HG03469 (cell line): ENCODE measurements around the gene IFI16.

ENCODE experiments used
- ATAC-seq: cut with Tn5 transposase; IDR thresholded peaks from one replicate; pipeline ENCODE4 v1.9.1; 2021; ENCODE audit warnings: mild to moderate bottlenecking, moderate library complexity, moderate number of reproducible peaks; ENCODE audit not compliant: unreplicated experiment

IFI16 gene

GRCh38 chr1:159009704-159010361, at the start of gene IFI16:
TSS of gene IFI16 (plus strand) at chr1:159009907. CDS start at chr1:159014681, 4,774 bp downstream.
- ATAC-seq = peak; percentile 41

GRCh38 chr1:158961178-158961577, 48.5 kb upstream of the IFI16 start:
- ATAC-seq = no peak

DNA sequence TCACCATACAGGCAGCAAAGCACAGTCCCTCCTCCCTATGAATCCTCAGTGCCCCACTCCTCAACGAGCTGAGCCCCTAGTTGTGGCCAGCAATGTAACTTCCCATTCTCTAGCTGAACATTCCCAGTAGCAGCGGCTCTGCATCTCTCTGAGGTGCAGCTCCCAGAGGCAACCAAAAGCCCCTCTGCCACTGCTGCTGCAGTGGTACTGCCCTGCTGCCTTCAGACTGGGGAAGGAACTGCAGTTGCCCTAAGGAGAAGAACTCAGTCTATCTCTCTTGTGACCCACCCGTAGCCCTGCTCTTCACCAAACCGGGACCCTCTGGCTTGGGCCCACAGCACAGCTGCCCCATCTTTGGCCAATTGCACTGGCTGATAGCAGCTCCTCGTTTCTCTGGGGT, 46.7 kb upstream of the IFI16 start:
- ATAC-seq = no peak

DNA sequence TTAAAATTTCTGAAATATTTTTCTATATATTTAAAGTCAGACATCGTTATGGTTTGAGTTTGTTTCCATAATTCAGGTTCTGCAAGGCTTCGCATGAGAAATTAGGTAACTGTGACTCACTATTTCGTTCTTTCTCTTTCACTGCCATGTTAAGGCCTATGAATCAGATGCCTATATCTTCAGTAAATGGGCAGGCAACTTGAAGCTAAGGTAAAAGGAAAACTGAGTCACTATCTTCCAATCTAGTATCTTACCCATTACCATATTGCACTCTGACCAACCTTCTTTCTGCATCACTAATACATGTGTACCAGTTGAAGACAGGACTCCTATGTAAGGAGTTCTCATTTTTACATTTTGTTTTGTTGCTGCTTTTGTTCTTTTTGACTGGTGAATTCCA, 40.5 kb upstream of the IFI16 start:
- ATAC-seq = no peak

- ATAC-seq = no peak
Observed at GRCh38 chr1:158969855-158970254, 39.9 kb upstream of the IFI16 start.

GRCh38 chr1:158972841-158973240, 36.9 kb upstream of the IFI16 start:
- ATAC-seq = no peak

DNA sequence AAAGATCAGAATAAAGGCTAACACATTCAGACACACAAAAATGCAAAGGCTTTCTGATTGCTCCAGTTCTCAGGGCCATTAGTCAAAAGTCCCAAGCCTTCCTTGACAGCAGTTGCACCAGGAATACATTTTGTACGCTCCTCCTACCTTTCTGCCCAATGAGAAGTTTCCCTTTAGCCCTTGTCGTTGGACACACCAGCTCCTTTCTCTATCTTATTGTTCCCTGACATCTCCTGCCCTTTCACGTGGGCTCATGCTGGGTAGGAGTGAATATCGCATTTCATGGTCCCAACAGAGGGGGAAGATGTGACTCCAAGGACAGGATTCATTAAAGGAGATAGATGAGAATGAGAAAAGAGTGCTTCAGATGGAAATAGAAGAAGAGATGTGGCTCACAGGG, 33.5 kb upstream of the IFI16 start:
- no peak for ATAC-seq

DNA sequence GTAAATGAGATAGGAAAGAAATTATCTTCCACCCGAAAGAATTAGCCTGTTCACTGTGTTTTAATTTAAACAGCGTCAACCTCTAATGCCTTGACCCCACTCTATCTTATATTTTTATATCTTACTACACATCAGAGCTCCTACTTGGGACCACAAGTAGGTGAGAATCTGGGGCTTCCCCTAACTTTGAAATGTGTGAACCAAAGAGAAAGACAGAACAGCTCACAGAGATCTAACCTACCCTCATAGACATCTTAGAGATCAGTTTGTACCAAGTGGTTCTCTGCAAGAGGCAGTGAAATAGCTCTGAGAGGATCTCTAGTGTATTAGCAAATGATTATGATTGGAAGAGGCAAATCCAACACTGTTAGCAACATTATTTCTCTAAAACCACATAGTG, 31.0 kb upstream of the IFI16 start:
- ATAC-seq = no peak

- no peak for ATAC-seq
Observed at GRCh38 chr1:158979229-158979628, 30.5 kb upstream of the IFI16 start.

GRCh38 chr1:158983235-158983634, 26.5 kb upstream of the IFI16 start:
- no peak for ATAC-seq

DNA sequence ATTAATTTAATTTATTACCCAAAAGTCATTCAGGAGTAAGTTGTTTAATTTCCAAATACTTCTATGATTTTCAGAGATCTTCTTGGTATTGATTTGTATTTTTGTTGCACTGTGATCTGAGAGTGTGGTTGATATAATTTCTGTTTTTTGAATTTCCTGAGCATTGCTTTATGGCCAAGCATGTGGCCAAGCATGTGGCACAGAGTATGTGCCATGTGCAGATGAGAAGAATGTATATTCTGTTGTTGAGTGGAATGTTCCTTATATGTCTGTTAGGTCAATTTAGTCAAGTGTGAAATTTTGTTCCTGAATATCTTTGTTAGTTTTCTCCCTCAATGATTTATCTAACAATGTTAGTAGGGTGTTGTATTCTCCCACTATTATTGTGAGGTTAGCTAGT, 25.3 kb upstream of the IFI16 start:
- no peak for ATAC-seq

- no peak for ATAC-seq
Observed at GRCh38 chr1:158989424-158989823, 20.3 kb upstream of the IFI16 start.

DNA sequence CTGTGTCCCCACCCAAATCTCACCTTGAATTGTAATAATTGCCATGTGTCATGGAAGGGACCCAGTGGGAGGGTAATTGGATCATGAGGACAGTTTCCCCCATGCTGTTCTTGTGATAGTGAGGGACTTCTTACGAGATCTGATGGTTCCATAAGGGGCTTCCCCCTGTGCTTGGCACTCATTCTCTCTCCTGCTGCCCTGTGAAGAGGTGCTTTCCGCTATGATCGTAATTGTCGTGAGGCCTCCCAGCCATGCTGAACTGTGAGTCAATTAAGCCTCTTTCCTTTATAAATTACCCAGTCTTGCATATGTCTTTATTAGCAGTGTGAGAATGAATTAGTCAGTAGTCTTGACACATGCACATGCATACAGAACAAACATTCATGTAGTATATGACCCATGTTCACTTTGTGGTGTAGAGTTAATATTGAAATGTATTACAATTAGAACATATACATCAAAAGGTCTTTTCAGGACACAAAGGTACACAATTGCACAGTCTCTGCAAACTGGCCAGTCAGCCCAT, 16.9 kb upstream of the IFI16 start:
- ATAC-seq = no peak

- no peak for ATAC-seq
Observed at GRCh38 chr1:158996998-158997397, 12.7 kb upstream of the IFI16 start.

DNA sequence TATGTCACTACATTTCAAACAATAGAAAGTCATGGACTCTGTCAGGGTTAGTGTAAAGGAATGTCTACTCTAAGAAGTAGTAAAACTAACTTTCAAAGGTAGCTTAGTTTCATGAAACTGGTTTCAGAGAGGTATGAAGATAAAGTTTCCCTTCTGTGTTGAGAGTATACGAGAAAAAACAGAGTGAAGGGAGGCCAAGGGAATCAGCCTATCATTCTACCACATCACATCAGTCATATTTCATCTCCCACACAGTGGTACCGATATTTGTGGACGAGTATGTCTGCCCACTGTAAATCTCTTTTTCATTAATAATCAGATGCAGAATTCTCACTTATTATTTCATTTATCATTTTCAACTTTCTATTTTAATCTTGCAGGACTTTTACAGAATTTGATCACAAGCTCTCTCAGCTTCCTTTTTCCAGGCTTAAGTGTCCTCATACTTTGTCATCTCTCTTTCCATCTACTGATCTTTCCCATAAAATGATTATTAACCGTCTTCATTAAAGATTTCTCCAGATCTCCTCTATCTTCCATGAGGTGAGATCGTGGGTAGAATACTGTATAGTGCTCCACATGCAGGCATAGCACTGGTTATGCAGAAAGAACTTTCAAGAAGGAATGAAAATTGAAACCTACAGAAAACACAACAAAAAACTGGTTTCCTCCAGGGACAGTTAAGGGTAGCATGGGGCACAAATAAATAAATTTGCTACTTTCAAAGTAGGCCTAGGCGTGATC, 11.5 kb upstream of the IFI16 start:
- no peak for ATAC-seq

DNA sequence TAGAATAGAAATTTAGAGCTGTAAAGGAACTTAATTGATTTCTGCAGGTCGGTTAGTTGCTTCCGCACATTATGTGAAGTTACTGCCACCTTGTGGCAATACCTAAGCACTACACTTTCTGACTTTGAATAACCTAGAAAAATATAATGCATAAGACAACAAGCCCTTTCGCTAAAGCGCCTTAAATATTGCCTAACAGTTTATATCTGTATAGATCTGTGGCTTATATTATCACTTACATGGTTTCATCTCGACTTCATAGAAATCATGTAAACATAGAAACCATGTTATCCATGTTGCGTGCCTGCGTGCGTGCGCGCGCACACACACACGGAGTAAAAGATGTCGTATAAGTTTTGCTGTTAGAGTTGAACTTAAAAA, 10.9 kb upstream of the IFI16 start:
- ATAC-seq = no peak

GRCh38 chr1:158999316-159000069, 10.2 kb upstream of the IFI16 start:
- no peak for ATAC-seq

GRCh38 chr1:159000070-159000409, 9.7 kb upstream of the IFI16 start:
- no peak for ATAC-seq

GRCh38 chr1:159000625-159001024, 9.1 kb upstream of the IFI16 start:
- ATAC-seq = no peak

GRCh38 chr1:159005161-159005560, 4.5 kb upstream of the IFI16 start:
- ATAC-seq = no peak

DNA sequence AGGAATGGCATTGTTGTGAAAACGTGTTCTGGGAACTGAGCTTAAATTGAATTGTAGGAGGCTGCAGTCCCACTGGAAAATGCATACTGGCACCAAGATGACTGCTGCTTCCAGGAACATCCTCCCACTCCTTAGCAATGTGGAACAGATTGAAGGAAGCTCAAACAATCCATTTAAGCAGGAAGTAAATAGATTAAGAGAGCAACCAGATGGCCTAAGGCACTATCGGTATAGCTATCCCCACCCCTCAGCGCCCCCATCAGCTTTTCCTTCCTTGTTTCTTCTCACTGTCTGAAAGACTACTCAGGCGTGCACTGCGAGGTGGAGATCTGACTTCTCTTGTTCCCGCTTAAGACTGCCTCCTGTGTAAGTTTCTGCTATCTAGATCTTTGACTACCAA, 4.0 kb upstream of the IFI16 start:
- no peak for ATAC-seq
